ENCODE results near the gene GRAP.
"Not testable (repeated sequence)": the region's sequence is repeated elsewhere in the genome, so short reads cannot be mapped to it uniquely, and the experiment has no call there.

- not testable (repeated sequence) for TF ChIP-seq CTCF (IDR thresholded peaks at IDR 0.05; ENCODE audit: extremely low read depth in 1 of 2, insufficient read depth in 1 of 2, low read depth in 1 of 2, low read length in 2 of 2); EZH2 (IDR thresholded peaks at IDR 0.05; ENCODE audit: borderline replicate concordance, low read depth, low read length, severe bottlenecking); POLR2A (IDR thresholded peaks at IDR 0.05; ENCODE audit: low read depth, low read length); MAX (IDR thresholded peaks at IDR 0.05; ENCODE audit: insufficient read depth, insufficient read length)
Measured at GRCh38 chr17:19042369-19042768, 4.4 kb downstream of the GRAP start.
